ENCODE data around the gene OR1K1.

Gene OR1K1

GRCh38 chr9:122806661-122807060 lies 6.7 kb downstream of the OR1K1 start:
- no peak for TF ChIP-seq REST (IDR thresholded peaks at IDR 0.05; ENCODE audit: insufficient read depth in 1 of 2, low read depth in 2 of 2, low read length in 2 of 2)
- TF ChIP-seq SIN3A (IDR thresholded peaks at IDR 0.05; ENCODE audit: borderline replicate concordance, insufficient read depth, low read length): no peak
- TF ChIP-seq FOXP2 (optimal IDR thresholded peaks at IDR 0.05; ENCODE audit: borderline replicate concordance, extremely low read depth, extremely low read length, insufficient read depth): no peak
- TF ChIP-seq POLR2AphosphoS5 (IDR thresholded peaks at IDR 0.05; ENCODE audit: low read depth, low read length): no peak
- TF ChIP-seq TAF1 (IDR thresholded peaks at IDR 0.05; ENCODE audit: borderline replicate concordance, insufficient read depth, low read length): no peak

- TF ChIP-seq TAF1 (IDR thresholded peaks at IDR 0.05; ENCODE audit: borderline replicate concordance, insufficient read depth, low read length) (no peak), FOXP2 (optimal IDR thresholded peaks at IDR 0.05; ENCODE audit: borderline replicate concordance, extremely low read depth, extremely low read length, insufficient read depth) (no peak), REST (IDR thresholded peaks at IDR 0.05; ENCODE audit: insufficient read depth in 1 of 2, low read depth in 2 of 2, low read length in 2 of 2) (no peak)
These were observed 7.5 kb downstream of the OR1K1 start for GRCh38 chr9:122807271-122807900.

- TF ChIP-seq FOXP2 (optimal IDR thresholded peaks at IDR 0.05; ENCODE audit: borderline replicate concordance, extremely low read depth, extremely low read length, insufficient read depth) (no peak), REST (IDR thresholded peaks at IDR 0.05; ENCODE audit: insufficient read depth in 1 of 2, low read depth in 2 of 2, low read length in 2 of 2) (no peak), POLR2AphosphoS5 (IDR thresholded peaks at IDR 0.05; ENCODE audit: low read depth, low read length) (no peak), TAF1 (IDR thresholded peaks at IDR 0.05; ENCODE audit: borderline replicate concordance, insufficient read depth, low read length) (no peak)
These were observed 8.2 kb downstream of the OR1K1 start for GRCh38 chr9:122808141-122808540.

- TF ChIP-seq SIN3A (IDR thresholded peaks at IDR 0.05; ENCODE audit: borderline replicate concordance, insufficient read depth, low read length) (no peak), REST (IDR thresholded peaks at IDR 0.05; ENCODE audit: insufficient read depth in 1 of 2, low read depth in 2 of 2, low read length in 2 of 2) (no peak), POLR2AphosphoS5 (IDR thresholded peaks at IDR 0.05; ENCODE audit: low read depth, low read length) (no peak), FOXP2 (optimal IDR thresholded peaks at IDR 0.05; ENCODE audit: borderline replicate concordance, extremely low read depth, extremely low read length, insufficient read depth) (no peak), TAF1 (IDR thresholded peaks at IDR 0.05; ENCODE audit: borderline replicate concordance, insufficient read depth, low read length) (no peak)
These were observed 10.5 kb downstream of the OR1K1 start for GRCh38 chr9:122810306-122810946.

Measured in PFSK-1 (cell line).